Measurements from ENCODE around the gene TREM1. TPM values are rescaled to one million over a fixed set of nuclear protein-coding genes. Genes with fewer than 3 reads are reported as not detected.
"Not testable (repeated sequence)": the region's sequence is repeated elsewhere in the genome, so short reads cannot be mapped to it uniquely, and the experiment has no call there.

Gene TREM1
- total RNA-seq, 1 donor from 2014 or later: 1.6 TPM

DNA sequence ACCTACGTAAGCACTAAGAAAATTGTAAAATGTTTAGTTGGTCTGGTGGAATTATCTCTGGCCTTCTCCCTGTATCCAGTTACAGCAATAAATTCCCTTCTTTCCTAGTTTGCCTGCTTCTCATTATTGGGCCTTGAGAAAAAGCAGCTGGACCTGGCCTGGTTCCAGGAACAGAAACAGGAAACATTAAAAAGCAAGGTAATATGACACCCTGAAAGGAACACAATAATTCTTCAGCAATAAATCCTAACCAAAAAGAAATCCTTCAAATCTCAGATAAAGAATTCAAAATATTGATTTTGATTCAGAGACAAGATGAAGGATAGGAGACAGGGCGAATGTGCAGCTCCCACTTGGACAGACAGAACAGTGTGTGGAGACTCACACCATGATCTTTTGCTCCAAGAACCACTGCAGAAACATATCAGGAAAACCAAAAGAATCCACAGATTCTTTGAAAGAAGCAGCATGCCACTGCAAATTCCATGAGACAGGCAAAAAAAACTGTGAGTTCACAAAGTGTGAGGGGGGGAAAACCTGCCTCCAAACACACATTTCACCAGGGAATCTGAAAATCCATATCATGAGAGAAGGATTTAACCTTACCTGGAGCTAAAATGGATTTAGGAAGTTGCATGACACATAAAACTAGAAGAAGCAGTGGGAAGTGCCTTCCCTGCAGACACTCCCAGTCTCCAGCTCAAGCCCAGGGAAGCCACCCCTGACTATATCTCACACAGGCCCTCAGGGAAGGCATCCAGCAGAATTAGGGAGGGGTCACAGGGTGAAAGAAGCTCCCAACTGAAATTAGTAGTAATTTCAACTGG, 28.9 kb downstream of the TREM1 start:
- DNase-seq: no peak

DNA sequence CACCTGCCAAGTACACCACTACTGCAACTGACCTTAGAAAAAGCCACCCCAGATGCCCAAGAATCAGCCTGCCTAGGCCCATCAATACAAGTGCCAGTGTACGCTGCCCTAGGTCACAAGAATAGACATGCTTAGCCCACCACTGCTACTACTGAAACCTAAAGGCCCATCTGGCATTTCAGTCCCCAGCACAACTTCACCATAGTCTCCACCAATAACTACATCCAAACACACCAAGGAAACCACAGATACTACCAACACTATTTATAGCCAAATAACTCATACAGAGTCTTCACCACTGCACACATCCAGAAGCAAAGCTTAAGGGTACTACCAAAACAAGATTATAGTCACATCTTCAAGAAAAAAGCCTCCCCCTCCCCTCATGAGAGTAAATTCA, 30.1 kb downstream of the TREM1 start:
- DNase-seq: no peak

DNA sequence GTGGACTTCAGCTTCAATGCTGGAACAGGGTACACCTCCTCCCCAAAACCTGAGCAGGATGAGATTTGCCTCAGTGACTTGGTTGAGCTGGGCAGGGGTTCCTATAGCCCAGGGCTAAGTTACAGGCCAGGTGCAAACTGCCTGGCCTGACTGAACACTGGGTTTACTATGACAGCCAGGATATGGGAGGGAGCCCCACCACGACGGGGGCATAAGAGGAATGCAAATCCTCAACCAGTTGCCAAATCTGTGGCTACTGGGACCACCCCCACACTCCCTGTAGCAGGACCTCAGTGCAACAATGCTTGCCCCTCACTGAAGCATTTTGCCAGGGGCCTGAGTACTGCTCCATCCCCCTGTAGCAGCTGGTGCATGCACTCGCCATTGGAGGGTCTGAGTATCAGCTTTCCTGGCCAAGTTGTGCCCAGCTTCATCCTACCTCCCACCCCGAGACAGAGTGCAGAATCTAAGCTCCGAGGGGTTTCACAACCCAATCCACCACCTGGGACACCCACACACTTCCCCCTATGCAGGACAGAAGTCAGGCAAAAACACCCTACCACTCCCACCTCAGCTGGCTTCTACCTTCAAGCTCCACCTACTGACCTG, 30.7 kb downstream of the TREM1 start:
- no peak for DNase-seq

DNA sequence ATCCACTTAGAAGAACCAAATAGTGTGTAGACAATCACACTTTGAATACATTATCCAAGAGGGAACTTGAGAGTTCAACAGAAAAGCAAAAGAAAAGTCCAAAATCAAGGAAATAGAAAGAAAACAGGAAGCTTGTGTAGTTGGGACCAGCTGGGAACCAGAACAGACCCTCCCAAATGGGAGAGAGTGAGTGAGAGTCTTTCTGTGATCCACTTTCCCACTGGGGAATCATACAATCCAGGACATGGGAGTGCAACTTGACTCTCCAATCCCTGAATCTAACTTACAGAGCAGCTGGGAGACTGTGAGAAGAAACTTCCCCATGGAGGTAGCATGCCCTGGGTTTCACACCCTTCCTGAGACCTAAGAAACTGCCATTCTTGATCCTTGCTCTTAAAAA, 31.4 kb downstream of the TREM1 start:
- no peak for DNase-seq

DNA sequence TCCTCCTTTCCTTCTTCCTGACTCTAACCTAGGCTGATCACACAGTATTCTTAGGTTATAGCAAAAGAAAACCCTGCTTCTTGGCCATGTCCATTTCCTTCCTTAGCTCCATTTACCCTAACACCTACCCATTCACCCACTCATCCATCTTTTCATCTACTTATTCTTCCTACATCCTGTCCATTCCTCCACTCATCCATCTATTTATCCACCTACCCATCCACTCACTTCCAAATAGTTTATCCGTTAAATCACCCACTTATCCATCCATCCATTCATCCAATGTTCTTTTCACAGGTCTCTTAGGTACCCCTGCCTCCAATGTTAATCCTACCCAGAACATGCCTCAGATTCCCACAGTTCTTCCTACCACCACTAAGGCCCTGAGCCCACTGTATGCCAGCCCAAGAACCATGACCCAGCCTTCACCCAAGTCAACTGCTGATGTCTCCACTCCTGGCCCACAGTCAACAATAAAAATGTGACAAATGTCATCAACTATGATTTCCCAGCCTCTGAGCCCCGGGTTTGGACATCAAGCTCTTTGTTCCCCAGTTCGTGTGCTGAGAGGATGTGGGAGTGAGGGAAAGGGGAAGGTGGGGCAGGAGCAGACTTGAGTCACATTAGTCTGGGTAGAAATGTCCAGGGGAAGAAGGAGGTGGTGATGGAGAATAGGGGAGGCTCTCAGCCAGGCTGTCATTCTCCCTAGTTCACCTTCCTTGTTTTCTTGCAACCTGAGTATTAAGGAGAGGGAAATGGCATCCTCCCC, 33.9 kb downstream of the TREM1 start:
- DNase-seq: no peak

DNA sequence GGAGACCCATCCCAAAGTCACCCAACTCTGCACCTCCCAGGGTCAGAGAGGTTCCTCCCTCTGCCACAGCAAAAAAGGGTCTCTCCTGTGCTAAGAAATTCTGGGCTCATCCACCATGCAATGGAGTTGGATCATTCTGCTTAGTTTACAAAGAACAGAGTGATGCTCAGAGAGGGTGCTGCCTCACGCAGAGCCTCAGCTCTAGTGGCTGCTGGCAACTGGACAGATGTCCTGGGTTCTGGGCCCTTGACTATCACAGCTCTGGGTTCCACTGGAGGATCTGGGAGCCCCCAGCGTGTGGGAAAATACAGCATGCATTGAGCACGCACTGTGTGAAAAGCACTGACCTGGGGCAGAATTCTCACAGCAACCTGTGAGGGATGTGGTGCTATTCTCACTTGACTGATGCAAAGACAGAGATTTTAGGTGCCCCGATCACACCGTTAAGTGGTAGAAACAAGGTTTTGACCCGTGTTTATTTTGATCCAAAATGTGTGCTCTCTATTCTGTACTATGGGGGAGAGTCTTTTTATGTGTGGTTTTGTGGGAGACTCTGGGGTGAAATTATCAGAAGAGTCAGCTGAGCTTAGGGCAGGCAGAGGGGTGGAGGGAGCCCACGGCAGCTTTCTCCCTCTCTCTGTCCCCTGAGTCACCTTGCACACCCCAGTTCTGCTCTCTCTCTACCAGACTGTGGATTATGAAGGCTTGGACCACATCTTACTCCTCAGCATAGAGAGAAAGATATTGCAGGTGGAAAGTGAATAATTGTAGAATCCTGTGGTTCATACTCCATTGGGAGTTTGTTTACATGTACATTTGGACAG, 38.4 kb downstream of the TREM1 start:
- no peak for DNase-seq

DNA sequence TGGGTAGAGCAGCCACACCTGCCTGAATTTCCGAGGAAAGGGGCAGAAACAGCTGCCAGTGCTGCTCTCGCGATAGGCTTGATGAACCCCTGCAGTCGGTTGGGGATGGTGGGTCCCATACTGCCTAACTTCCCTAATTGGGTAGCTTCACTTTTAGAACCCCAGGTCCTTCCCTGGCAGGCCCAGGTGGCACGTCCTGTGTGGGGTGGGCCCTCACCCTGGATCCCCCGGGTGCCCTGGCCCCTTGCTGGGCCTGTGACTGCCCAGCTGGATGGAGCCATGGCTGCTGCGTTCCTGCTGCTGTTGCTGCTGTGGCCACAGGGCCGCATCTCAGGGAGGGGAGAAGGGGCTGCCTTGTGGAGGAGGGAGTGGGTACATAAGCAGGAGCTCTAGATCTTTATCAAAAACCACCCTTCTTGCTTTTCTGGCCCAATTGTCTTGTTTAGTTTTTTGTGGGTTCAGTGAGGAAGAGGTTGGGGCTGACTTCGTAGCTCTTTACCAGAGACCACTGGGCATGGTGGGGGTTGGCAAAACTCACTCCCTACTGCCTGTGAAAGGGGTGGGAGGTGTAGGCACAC, 39.1 kb downstream of the TREM1 start:
- no peak for DNase-seq

DNA sequence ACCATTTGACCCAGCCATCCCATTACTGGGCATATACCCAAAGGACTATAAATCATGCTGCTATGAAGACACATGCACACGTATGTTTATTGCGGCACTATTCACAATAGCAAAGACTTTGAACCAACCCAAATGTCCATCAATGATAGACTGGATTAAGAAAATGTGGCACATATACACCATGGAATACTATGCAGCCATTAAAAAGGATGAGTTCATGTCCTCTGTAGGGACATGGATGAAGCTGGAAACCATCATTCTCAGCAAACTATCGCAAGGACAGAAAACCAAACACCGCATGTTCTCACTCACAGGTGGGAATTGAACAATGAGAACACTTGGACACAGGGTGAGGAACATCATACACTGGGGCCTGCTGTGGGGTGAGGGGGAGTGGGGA, 40.0 kb downstream of the TREM1 start:
- not testable (repeated sequence) for DNase-seq

DNA sequence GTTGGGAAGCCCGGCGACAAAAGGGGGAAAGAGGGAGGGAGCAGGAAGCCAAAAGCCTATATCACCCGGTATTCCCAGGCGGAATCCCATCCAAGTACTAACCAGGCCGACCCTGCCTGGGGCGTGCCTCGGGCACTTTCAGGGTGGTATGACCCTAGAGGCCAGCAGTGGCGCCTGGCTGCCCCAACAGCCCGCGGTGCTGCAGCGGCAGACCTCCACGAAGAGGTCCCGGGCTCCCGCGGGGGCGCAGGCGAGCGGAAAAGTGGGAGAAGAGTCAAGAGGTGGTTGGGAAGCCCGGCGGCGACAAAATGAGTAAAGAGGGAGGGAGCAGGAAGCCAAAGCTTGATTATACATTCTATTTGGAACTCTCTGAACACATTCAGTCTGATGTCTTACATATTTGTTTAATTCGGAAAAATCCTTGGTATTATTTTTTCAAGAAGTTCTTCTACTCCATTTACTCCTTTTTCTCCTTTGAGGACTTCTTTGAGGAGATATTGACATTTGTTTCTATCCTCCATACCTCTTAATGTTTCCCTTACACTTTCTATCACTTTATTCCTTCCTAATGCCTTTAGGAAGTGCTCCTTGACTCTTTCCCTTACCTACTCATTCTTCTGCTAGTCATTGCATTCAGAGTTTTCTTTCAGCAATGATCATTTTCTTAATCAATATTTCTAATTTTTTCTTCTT, 46.9 kb downstream of the TREM1 start:
- DNase-seq: no peak

DNA sequence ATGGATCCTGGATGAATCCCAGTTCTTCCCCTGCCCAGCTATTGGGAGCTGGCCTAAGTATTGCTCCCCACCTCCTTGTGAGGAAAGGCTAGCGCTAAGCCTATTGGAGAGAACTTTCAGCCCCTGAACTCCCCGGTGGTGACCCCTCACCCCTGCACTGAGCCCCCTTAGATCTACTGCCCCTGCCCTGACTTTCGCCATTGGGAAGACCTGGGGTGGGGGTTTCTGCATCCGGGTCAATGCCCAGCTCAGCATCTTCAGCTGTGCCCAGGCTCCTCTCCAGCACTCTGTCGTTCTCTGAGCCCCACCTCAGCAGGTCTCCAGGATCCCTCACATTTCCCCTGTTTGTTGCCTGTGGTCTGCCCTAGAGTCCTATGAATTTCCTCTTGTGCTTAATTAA, 49.4 kb downstream of the TREM1 start:
- no peak for DNase-seq

DNA sequence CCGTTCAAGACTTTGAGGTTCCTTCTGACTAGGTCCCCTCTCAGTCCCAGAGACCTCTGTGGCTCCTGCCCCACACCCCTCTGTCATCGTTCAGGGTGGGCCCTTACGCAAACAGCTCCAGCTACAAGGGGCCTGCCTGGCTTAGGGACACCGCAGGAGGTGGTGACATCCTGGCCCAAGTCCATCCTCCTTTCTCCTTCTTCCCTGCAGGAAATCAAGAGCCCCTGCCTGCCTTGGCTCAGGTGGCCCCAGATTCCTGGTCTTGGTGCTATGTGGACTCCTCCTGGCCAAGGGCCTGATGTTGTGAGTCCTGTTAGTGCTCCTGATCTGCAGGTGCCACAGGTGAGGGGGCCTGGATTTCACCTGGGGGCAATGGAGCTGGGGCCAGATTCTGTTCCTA, 50.2 kb downstream of the TREM1 start:
- no peak for DNase-seq

DNA sequence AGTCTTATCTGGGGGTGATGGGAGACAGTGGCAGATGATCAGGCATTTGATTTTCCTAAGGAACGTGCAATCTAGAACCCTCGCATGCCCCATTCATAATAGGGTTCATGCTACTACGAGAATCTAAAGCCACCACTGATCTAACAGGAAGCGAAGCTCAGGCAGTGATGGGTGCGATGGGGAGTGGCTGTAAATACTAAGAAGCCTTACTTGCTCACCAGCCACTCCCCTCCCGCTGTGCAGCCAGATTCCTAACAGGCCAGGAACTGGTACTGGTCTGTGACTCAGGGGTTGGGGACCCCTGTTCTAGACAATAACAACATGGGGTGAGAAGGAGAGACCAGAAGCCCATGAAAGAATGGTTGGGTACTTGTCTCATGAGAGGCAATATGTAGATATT, 53.8 kb downstream of the TREM1 start:
- DNase-seq: no peak

DNA sequence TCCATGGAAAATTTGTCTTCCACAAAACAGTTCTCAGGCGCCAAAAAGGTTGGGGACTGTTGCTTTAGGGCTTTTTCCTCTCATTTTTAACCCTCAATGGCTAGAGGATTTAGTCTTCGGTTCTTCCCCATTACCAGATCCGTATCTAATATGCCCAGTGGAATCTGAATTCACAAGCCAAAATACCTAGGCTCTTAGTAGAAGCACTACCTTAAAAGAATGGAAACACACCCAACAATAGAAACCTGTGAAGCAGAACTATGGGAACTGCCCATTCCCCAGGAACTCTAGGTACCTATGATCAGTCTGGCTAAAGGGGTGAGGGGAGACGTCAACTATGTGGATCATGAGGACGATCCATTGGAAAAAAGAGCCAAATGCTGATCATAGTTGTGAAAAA, 55.2 kb downstream of the TREM1 start:
- DNase-seq: no peak

DNA sequence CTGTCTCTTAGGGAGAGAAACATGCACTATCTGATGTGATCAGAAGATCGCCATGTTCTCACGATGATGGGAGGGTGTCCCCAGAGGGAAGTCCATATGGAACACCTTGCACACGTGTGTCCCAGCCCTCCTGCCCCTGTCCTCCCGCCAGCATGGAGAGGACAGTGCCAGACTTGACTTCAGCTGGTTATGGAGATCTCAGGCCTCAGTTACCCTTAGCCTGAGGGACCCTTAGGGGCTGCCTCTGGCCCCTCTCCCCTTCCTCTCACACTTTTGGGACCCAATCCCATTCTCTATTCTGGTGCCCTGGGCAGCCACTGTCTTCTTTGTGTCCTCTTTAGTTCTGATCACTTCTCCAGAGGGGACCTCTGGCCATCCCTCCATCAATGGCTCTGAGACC, 56.8 kb downstream of the TREM1 start:
- DNase-seq: no peak

DNA sequence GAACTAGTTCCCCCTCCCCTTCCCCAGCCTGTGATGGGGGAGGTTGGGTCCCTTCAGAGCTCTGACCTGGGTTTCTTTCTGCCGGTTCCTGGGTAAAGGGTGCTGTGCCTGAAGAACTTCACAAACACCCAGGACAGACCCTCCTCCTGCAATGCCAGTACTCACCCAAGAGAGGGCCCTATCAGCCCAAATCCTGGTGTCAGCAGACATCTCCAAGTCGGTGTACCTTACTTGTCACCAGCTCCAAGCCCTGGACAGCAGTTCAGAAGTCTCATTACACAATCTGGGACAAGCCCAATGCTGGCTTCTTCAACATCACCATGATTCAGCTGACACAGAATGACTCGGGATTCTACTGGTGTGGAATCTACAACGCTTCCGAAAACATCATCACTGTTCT, 57.9 kb downstream of the TREM1 start:
- no peak for DNase-seq

DNA sequence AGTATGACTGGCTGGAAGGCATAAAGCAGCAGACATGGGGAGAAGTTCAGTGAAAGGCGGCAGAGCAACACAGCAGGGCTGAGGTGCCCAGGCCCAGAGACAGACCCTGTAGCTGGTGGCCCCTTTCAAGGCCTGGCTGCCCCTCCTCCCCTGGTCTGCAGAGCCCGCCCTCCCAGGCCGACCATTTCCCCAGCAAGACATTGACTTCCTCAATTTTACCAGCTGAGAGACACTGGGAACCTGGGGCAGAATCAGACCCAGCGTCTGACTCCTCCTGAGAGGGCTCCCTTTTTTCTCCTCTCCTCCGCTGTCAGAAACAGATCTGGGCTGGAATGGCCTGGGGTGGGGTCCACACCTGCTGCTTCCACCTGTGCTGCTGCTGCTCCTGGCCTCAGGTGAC, 58.4 kb downstream of the TREM1 start, which contains the start of gene TREML4:
Gene TREML4 (plus strand): TSS at position 254 of the 400 bp plus-strand sequence. CDS start 79 bp downstream, at position 333.
- no peak for DNase-seq

DNA sequence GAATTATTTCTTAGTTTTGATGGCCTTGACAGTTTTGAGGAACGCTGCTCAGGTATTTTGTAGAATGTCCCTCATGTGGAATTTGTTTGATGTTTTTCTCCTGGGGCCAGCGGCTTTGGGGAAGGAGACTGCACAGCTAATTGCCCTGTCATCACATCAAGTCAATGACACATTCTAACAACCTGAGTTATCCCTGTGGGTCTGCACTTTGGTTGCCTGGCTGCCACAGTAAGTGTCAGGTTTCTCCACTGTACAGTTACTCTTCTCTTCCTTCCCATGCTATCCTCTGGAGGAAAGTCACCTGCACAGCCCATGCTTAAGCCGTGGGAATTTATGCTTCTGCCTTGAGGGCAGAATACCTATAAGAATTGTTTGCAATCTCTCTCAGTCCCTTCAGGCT, 59.7 kb downstream of the TREM1 start:
- no peak for DNase-seq

DNA sequence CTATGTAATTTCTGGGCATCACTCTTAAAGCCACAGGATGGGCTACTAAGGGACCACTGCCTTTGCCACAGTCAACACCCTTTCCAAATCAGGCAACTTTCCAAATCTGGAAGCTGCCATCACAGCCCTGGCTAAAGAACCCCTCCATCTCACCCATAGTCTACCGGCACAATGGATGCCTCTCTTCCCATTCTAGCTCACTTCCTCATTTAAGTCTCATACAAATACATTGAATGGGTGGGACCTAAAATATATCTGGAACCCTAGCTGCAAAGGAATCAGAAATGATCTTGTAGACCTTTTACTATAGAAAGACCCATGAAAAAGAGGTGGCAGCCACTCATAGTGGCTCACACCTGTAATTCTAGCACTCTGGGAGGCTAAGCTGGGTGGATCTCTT, 61.7 kb downstream of the TREM1 start:
- no peak for DNase-seq
